GM21360 (cell line): Measurements from ENCODE around the gene DCBLD1.
A peak's percentile ranks its signal among the peaks of the same experiment; 100 is the strongest.
"Not testable (repeated sequence)": the region's sequence is repeated elsewhere in the genome, so short reads cannot be mapped to it uniquely, and the experiment has no call there.

Source experiments
- ATAC-seq: cut with Tn5 transposase; IDR thresholded peaks from one replicate; pipeline ENCODE4 v1.9.1; 2021; ENCODE audit warnings: mild to moderate bottlenecking, moderate library complexity; ENCODE audit not compliant: unreplicated experiment

The DCBLD1 gene

DNA sequence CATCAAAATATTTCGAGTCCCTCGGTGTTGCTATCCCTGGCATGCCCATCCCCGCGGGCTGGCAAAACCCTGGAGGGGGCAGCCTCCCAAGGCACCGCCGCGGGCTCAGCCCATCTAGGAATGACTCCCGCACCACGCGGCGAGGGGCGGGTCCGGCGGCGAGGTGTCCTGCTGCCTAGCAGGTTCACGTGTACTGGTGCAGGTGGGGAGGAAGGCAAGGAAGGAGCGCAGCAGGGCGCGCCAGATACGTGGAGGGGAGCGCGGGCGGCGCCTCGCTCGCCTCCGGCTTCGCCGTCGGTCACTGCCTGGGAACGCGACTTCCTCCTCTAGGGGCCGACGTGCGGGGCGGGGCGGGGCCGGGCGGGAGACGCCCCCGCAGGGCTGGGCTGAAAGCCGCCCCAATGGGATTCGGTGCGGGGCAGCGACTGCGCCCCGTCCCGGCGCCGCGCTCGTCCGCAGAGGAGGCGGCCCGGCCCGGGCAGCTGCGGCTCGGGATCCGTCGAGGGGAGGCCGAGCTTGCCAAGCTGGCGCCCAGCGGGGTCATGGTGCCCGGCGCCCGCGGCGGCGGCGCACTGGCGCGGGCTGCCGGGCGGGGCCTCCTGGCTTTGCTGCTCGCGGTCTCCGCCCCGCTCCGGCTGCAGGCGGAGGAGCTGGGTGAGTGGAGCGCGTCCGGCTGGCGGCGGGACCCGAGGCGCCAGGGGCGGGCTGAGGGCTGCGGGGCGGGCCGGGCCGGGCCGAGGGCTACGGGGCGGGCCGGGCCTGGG, at the start of gene DCBLD1:
Gene DCBLD1, plus strand, starts transcription at position 435 of the 764 bp plus-strand sequence. Its CDS starts 108 bp downstream, at position 543.
- peak; percentile 68 for ATAC-seq

- ATAC-seq = no peak
Observed at GRCh38 chr6:117440706-117441525, 41.6 kb upstream of the DCBLD1 start.

- no peak for ATAC-seq
Observed at GRCh38 chr6:117441824-117442264, 40.6 kb upstream of the DCBLD1 start.

GRCh38 chr6:117442313-117442712, 40.2 kb upstream of the DCBLD1 start:
- ATAC-seq = not testable (repeated sequence)

- no peak for ATAC-seq
Observed at GRCh38 chr6:117444600-117444999, 37.9 kb upstream of the DCBLD1 start.

DNA sequence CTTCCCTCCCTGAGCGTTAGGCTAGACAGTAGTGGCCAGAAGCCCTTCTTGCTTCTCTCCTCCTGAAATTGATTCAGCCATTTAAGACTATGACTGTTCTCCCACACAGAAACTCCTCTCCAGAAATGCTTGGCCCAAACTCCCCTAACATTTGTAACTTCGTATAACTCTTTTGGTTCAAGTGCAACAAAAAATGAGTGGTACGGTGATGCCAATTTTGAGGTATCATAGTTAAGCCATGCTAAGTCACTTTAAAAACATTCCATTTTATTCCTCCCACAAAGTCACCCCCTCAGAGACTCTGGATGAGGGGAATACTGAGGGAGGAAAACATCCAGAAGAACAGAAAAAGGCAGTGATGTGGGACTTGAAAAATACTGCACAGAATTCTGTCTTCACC, 35.6 kb upstream of the DCBLD1 start:
- no peak for ATAC-seq

GRCh38 chr6:117448011-117448410, 34.5 kb upstream of the DCBLD1 start:
- no peak for ATAC-seq

- no peak for ATAC-seq
Observed at GRCh38 chr6:117448732-117449485, 33.6 kb upstream of the DCBLD1 start.

GRCh38 chr6:117449549-117450439, 32.7 kb upstream of the DCBLD1 start:
- no peak for ATAC-seq

DNA sequence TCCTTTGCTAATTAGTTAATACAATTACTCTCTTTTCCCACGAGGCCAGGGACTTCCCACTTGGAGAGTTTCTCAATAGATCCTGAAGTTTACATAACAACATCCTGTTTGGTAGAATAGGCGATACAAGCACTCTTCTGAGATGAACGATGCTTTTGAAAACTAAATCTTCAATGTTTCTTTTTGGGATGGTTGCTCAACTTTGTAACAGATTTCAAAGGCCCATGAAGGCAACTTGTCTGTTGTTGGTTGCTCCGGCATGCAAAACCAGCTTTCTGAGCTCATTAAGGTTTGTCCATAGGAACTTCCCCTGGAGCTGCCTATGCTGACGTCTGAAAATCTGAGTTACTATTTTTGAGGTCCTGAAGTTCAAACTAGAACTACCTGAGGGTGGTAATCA, 30.8 kb upstream of the DCBLD1 start:
- no peak for ATAC-seq

- ATAC-seq = no peak
Observed at GRCh38 chr6:117456250-117456649, 26.2 kb upstream of the DCBLD1 start.

- ATAC-seq = no peak
Observed at GRCh38 chr6:117456998-117457397, 25.5 kb upstream of the DCBLD1 start.

DNA sequence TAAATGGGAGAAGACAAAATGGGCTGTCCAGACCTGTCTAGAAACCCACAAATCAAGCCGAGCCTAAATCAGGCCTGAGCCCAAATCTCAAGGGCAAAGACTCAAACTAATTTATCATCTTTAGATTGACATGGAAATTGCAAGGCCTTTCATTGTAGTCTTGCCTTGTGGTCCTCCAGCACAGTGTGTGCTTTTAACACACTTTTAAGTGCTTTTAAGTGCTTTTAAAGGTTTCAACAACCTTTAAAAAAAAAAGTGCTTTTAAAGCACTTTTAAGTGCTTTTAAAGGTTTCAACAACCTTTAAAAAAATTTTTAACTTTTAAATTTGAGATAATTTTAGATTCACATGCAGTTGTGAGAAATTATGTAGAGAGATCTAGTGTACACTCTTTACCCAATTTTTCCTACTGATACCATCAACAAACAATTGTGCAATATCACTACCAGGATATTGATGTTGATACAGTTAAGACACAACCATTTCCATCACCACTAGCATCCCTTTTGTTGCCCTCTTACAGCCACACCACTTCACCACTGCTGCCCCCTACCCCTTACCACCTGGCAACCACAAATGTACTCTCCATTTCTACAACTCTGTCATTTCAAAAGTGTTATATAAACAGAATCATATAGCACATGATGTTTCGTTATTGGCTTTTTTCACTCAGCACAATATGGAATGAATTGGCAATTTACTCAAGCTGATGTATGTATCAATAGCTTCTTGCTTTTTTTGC, 23.1 kb upstream of the DCBLD1 start:
- ATAC-seq = no peak

GRCh38 chr6:117463762-117464665, 18.5 kb upstream of the DCBLD1 start:
- peak; percentile 79 for ATAC-seq

GRCh38 chr6:117464700-117465099, 17.8 kb upstream of the DCBLD1 start:
- ATAC-seq = no peak

DNA sequence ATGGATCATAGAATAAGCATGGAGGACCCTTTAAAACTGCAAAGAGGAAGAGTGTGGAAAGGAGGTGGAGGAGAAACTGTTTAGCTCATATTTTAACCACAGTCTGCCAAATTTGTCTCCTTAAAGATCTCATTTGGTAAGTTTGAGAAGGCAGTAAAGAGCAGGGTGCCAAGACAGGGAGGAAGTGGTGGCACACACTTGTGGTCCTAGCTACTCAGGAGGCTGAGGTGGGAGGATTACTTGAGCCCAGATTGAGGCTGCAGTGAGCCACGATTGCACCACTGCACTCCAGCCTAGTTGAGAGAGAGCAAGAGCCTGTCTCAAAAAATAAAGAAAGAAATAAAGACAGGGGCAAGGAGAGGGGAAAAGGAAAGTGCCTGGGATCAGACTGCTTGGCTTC, 16.8 kb upstream of the DCBLD1 start:
- ATAC-seq = no peak

GRCh38 chr6:117467876-117468275, 14.6 kb upstream of the DCBLD1 start:
- ATAC-seq = no peak

DNA sequence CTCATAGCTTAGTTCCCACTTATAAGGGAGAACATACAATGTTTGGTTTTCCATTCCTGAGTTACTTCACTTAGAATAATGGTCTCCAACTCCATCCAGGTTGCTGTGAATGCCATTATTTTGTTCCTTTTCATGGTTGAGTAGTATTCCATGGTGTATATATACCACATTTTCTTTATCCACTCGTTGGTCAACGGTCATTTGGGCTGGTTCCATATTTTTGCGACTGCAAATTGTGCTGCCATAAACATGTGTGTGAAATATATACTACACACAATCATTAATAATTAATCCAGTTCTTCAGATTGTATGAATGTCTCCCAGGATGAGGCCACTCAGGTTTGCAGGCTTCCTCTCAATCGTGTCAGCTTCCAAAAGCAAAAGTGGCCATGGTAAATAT, 13.9 kb upstream of the DCBLD1 start:
- ATAC-seq = not testable (repeated sequence)

DNA sequence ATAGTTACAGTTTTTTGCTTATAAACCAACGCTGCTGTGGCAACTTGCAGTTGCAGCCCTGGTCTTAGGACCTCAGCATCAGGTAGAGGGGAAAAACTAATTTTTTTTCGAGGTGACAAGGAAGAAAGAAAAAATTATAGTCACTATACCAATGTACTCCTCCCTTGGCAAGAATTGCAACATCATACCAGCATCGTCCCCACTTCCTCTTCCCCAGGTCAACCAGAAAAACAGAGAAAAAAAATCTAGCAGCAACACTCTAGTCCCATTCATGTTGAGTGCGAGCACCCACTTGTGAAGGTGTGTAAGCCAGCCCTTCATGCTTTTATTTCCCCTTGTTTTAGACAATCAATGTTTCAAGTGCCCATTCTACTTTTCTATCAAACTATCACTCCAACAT, 13.1 kb upstream of the DCBLD1 start:
- ATAC-seq = no peak
